H1 (cell line): ENCODE measurements around the gene ZCWPW2. TPM values are rescaled to one million over a fixed set of nuclear protein-coding genes. Genes with fewer than 3 reads are reported as not detected.

Source experiments
- CREB1 ChIP-seq: IDR thresholded peaks from 2 replicates; pipeline ENCODE4 v1.6.1; 2012; ENCODE audit warnings: inconsistent platforms
- POLR2AphosphoS5 ChIP-seq: IDR thresholded peaks from 2 replicates; pipeline ENCODE4 v1.6.1; 2011; ENCODE audit warnings: low read depth, low read length
- SP2 ChIP-seq: IDR thresholded peaks from 2 replicates; pipeline ENCODE4 v1.6.1; 2012; ENCODE audit warnings: mild to moderate bottlenecking, low read length, inconsistent platforms
- polyA plus RNA-seq, 7 experiments: library from polyadenylated mRNA; depleted of rRNA in 3 of 7; stranded (reverse) in 5 of 7; unstranded in 2 of 7; fragments of >200 nt in 5 of 7; fragments of 200-250 nt in 2 of 7; gene quantifications; 1 replicate in 5 of 7; 2 replicates in 1 of 7; 4 replicates in 1 of 7; pipeline versions ENCODE4 v1.2.1 to v1.2.3, GENCODE V29; 2011 to 2013; ENCODE audit warnings: missing spikeins in 2 of 7, mixed read lengths in 2 of 7
- total RNA-seq: library from RNA; stranded (reverse); fragmentation: NEBNext Ultra II Directional; extraction: Animal tissue kit (Norgen Biotek cat#: 25700); gene quantifications from 2 replicates; pipeline ENCODE4 v1.2.1, GENCODE V29; 2021

Gene ZCWPW2
- total and polyA plus RNA-seq, 2 of the 8 experiments (the other 6 are each of a cell fraction or from before 2014, with no cell fraction given) = 0.11 to 0.39 TPM

- TF ChIP-seq CREB1 = no peak
- TF ChIP-seq POLR2AphosphoS5 = no peak
- no peak for TF ChIP-seq SP2
- TF ChIP-seq, all 59 proteins: peak for 0
Observed at GRCh38 chr3:28337230-28337629, 11.3 kb upstream of the ZCWPW2 start (continued).
